Fibroblast of peridontal ligament (primary cell): ENCODE measurements around the gene POU2F1.
"Not testable (repeated sequence)": the region's sequence is repeated elsewhere in the genome, so short reads cannot be mapped to it uniquely, and the experiment has no call there.

Experiments used
- DNase-seq: peaks from one replicate; pipeline ENCODE4 v3.0.0-alpha.2; 2010; ENCODE audit errors: extremely low read depth

The POU2F1 gene

GRCh38 chr1:167231873-167232450, 11.3 kb downstream of the POU2F1 start:
- DNase-seq, result no peak

GRCh38 chr1:167232801-167233200, 12.1 kb downstream of the POU2F1 start:
- DNase-seq, result no peak

DNA sequence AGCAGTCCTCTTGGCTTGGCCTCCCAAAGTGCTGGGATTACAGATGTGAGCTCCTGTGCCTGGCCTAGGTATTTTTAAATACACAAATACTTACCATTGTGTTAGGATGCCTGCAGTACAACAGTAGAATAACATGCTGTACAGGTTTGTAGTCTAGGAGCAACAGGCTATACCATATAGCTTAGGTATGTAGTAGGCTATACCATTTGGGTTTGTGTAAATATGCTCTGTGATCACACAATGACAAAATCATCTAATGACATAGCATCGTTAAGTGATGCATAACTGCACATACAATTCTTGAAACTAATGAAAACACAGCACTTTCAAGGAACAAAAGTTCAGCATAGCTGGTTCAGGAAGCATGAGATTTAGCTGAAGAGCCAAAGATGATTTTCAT, 12.7 kb downstream of the POU2F1 start:
- no peak for DNase-seq

DNA sequence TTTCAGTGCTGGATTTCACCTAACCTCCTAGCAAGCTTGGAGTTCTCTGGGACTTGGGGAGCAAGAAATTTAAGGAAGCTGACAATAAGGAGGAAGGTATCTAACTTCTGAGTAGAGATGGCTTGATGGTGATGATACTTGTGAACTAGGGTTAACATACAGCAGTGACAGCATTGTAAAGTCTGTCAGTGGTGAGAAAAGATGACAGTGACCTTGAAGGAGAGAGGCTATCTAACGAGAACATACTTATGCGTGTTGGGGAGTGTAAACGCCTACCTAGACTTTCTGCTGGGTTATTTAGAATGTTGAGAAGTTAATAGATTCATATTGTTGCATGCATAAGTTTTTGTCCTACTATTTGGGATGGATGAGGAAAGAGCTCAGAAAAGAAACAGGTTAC, 16.3 kb downstream of the POU2F1 start:
- no peak for DNase-seq

DNA sequence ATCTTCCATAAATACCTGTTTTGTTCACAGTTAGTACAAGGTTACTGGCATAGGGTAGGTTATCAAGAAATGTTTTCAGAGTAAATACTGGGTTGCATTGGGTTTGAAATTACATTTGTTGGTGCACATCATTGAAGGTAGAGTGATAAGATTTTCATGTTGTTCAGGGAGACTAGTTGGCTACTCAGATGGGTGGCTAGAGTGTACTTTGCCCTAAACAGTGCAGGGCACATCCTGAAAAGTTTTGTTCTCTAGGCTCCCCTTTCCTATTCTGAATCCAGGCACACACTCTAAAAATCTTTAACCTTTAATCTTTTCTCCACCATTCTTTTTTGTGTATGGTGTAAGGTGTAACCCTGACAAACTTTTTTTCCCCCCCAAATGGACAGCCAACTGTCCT, 18.0 kb downstream of the POU2F1 start:
- DNase-seq, result no peak

DNA sequence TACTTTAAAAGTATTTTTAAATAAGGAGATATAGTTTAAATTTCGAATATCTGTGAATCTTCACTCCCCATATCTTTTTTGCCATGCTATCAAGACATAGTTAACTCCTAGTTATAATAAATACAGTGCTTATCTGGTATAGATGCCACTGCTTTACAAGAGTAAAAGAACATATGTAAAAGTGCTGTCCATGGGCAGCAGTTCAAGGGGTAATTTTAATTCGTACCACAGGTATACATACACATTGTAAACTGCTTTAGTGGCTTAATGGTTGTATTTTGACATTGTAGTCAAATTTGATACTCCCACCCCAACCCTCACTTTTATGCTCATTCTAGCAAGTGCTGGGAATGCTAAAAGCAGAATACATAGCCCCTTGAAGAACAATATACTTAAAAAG, 18.6 kb downstream of the POU2F1 start:
- DNase-seq, result no peak

DNA sequence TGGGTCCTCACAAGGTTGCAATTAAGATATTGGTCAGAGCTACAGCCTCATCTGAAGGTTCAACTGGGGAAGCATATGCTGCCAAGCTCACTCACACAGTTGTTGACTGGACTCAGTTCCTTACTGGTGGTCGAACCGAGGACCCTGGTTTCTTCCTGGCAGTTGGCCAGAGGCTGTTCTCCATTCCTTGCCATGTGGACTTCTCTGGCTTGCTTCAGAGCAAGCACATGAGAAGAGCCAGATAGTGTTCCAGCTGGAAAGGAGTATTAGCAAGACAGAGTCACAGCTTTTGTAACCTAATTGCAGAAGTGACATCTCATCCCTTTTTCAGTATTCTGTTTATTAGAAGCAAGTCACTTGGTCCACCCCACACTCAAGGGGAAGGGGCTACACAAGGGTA, 23.6 kb downstream of the POU2F1 start:
- DNase-seq, result no peak

GRCh38 chr1:167245168-167245567, 24.5 kb downstream of the POU2F1 start:
- not testable (repeated sequence) for DNase-seq

DNA sequence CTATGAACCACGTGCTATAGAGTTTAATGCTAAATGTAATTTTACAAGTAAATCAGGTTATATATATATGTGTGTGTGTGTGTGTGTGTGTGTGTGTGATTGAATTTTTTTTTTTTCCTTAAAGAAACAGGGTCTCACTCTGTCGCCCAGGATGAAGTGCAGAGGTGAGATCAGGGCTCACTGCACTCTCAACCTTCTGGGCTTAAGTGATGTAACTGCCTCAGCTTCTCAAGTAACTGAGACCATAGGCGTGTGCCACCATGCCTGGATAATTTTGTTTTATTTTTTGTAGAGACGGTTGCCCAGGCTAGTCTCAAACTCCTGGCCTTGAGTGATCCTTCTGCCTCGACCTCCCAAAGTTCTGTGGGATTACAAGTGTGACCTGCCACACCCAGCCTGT, 26.3 kb downstream of the POU2F1 start:
- DNase-seq, result no peak

GRCh38 chr1:167247754-167248153, 27.1 kb downstream of the POU2F1 start:
- no peak for DNase-seq

DNA sequence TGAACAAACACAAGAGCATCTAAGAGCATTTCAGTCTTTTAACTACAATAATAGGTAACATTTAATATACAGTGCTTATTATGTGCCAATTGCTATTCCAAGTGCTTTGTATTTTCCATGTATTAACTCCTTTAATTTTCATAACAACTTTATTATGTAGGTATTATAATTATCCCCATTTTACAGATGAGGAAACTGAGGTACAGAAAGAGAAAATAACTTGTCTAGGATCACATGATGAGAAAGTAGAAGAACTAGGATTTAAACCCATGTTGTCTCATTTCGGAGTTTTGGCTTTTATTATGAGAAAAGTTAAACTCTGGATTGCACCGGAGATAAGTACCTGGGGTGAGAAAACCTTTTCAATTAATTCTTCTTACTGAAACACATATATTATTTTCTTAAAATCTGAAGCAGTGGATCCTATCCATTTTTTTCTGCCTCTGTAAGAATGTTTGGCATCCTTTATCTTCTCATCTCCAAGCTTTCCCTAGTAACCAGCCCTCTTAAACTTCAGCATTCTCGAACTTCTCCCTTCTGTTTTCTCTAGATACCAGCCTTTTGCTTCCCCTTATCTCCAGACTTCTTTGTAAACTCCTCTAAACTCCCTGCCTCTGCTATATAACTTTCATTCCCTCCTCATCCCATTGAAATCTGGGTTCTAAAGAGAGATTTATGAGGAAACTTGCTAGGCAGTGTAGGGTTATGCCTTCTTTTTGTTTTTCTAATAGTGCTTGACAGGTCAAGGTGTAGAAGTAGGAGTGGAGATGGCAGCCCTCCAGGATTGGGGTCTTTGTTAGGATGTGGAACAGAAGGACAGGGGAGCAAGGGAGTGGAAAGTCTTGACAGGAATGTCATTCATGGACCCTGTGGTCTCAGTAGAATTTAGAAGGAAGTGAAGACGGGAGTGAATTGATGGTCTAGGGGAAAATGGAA, 28.3 kb downstream of the POU2F1 start:
- no peak for DNase-seq

DNA sequence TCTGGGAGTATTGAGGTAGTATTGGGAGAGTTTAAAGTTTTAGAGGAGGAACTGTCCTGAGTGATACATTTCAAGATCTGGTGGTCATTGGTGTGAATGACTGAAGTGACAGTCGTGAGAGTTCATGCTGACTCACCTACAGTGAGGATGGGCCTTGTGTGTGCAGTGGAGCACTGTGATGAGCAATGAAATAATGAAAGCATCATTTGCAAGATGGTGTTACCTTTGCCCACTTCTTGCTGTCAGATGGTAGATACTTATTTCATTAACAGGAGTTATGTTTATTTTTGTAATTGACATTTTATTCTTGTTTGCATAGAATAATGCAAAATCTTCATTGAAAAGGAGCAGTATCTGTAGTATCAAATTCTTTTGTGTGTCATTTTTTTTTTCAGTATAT, 29.0 kb downstream of the POU2F1 start:
- no peak for DNase-seq

- DNase-seq, result no peak
These were observed 29.8 kb downstream of the POU2F1 start for GRCh38 chr1:167250482-167250881.

DNA sequence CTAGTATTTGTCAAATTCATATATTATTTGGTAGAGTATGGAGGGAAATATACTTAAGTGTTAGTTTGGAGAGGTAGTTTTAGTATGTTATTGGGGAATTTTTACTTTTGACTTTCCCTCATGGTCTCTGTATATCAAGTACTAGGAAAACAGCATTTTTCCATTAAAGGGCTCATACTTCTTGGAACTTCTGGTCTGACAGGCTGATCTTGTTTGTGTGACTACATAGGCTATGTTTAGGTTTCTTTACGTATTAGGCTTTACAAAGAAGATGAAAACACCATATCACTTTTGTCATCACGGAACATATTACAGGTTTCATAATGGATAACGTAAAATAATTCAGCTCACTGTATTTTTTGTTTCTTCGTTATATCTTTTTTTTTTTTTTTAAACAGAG, 30.8 kb downstream of the POU2F1 start:
- DNase-seq, result no peak

DNA sequence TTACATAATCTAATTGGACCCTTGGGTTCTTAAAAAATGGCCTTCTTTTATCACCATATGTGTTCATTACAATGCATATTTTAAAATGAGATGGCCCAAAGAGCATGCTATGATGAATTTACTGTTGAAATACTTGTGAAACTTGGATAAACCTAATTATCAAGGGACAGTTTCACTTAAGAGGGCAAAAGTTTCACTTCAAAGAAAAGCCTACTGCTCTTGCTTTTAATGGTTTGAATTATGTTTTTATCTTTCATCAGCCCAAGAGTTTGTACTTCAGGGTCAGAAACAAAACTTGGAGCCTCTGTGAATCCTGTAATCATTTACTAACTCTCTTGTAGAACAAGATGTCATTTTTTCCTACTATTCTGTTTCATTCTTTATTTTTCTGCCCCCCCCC, 32.3 kb downstream of the POU2F1 start:
- no peak for DNase-seq

GRCh38 chr1:167258858-167259257, 38.2 kb downstream of the POU2F1 start:
- DNase-seq, result no peak

GRCh38 chr1:167262836-167263235, 42.1 kb downstream of the POU2F1 start:
- DNase-seq, result no peak

- DNase-seq, result no peak
These were observed 42.7 kb downstream of the POU2F1 start for GRCh38 chr1:167263344-167263743.

DNA sequence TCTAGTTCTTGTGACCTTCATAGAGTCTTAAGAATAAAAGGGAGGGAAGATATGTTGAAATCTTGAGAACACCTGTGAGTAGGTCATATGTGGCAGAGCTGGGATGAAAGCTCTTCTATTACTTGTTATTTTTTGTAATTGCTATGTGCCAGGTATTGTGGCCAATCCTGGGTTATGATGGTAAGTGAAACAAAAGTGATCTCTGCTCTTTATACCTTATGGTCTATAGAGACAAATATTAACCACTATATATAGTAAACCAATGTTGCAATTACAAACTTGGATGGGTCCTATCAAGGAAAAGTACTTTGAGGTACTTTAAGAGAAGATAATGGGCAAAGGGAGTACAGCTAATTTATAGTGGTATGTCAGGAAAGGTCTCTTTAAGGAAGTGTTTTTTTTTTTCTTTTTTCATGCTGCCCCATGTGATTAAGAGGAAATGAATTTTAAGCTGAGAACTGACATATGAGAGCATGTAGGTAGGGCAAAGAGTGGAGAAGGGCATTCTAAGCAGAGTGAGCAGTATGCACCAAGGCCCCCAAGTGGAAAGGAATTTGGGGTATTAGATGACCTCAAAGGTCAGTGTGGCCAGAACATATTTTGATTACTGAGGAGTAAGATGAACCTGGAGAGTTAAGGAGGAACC, 43.3 kb downstream of the POU2F1 start:
- DNase-seq, result no peak

- no peak for DNase-seq
These were observed 46.3 kb downstream of the POU2F1 start for GRCh38 chr1:167266965-167267364.

DNA sequence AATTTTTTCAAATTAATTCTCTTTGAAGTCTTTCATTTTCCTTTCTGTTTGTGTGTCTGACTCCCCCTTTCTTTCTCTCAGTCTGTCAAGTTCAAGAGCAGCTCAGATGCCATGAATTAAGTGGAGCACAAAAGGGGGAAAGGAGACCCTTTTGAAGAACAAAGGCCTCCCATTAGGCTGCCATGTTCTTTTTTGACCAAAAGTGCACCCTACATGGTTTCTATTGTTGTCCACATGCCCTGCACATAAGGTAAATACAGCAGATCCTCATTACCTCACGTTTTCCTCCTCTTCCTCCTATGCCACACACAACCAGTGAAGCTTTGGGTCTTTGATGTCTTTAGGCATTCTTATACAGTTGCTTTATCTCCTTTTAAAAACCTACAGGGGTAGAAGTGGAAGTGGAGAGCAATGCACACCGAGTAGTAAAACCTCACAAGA, 47.7 kb downstream of the POU2F1 start:
- DNase-seq, result no peak

GRCh38 chr1:167270349-167271092, 49.8 kb downstream of the POU2F1 start:
- DNase-seq, result no peak
